HG03103 (cell line): Measurements from ENCODE around the gene HIPK3.
"Not testable (repeated sequence)": the region's sequence is repeated elsewhere in the genome, so short reads cannot be mapped to it uniquely, and the experiment has no call there.

Experiments
- ATAC-seq: cut with Tn5 transposase; IDR thresholded peaks from one replicate; pipeline ENCODE4 v1.9.1; 2021; ENCODE audit warnings: low read depth; ENCODE audit not compliant: unreplicated experiment

Gene HIPK3

GRCh38 chr11:33347490-33348125, 90.4 kb downstream of the HIPK3 start:
- no peak for ATAC-seq

- no peak for ATAC-seq
These were observed 93.1 kb downstream of the HIPK3 start for GRCh38 chr11:33350287-33350686.

GRCh38 chr11:33358150-33358831, 101.1 kb downstream of the HIPK3 start:
- ATAC-seq: no peak

- no peak for ATAC-seq
These were observed 103.5 kb downstream of the HIPK3 start for GRCh38 chr11:33360642-33361041.

- ATAC-seq: no peak
These were observed 105.1 kb downstream of the HIPK3 start for GRCh38 chr11:33362051-33362910.

GRCh38 chr11:33366918-33367317, 109.7 kb downstream of the HIPK3 start:
- ATAC-seq: no peak

GRCh38 chr11:33368475-33368874, 111.3 kb downstream of the HIPK3 start:
- ATAC-seq: not testable (repeated sequence)

- ATAC-seq: no peak
These were observed 111.8 kb downstream of the HIPK3 start for GRCh38 chr11:33368931-33369330.

GRCh38 chr11:33373636-33374035, 116.5 kb downstream of the HIPK3 start:
- ATAC-seq: no peak

- no peak for ATAC-seq
These were observed 118.1 kb downstream of the HIPK3 start for GRCh38 chr11:33375236-33375635.

GRCh38 chr11:33375688-33376311, 118.6 kb downstream of the HIPK3 start, which contains the start of gene KIAA1549L:
Gene KIAA1549L (plus strand): TSS chr11:33376108.
- no peak for ATAC-seq

GRCh38 chr11:33376331-33377310, 119.4 kb downstream of the HIPK3 start:
- ATAC-seq: no peak

GRCh38 chr11:33377412-33378370, 120.5 kb downstream of the HIPK3 start:
- ATAC-seq: no peak

GRCh38 chr11:33379947-33380346, 122.8 kb downstream of the HIPK3 start:
- peak; percentile 41 for ATAC-seq

- no peak for ATAC-seq
These were observed 126.1 kb downstream of the HIPK3 start for GRCh38 chr11:33383075-33383919.

GRCh38 chr11:33383920-33384209, 126.7 kb downstream of the HIPK3 start:
- ATAC-seq: no peak

GRCh38 chr11:33384220-33384619, 127.0 kb downstream of the HIPK3 start:
- no peak for ATAC-seq

- ATAC-seq: peak; percentile 39
These were observed 130.4 kb downstream of the HIPK3 start for GRCh38 chr11:33387581-33387980.
